Loucy (cell line): ENCODE results near the gene GTSE1.

Experiments
- CTCF ChIP-seq: fragments of 200-600 bp; sonication (generic); conservative IDR thresholded peaks from 2 replicates; pipeline ENCODE4 v1.5.1; 2014; ENCODE audit warnings: mild to moderate bottlenecking, antibody characterized with exemption, low read length
- EZH2phosphoT487 ChIP-seq: fragments of 200-600 bp; IDR thresholded peaks from 2 replicates; pipeline ENCODE4 v1.6.1; 2018; ENCODE audit warnings: antibody characterized with exemption, mild to moderate bottlenecking, moderate library complexity, borderline replicate concordance

- no peak for TF ChIP-seq CTCF
- TF ChIP-seq EZH2phosphoT487, result no peak
Observed at GRCh38 chr22:46295277-46295971, 1.2 kb upstream of the GTSE1 start.
